GM23338 (cell line): ENCODE data around the gene GDAP2.

Experiments used
- CTCF ChIP-seq, 2 experiments: fragments of 200-600 bp in 1 of 2; sonication (generic) in 1 of 2; conservative IDR thresholded peaks; 2 replicates each; pipeline versions ENCODE4 v1.5.1 to v1.6.1; 2016 to 2017; ENCODE audit warnings: antibody characterized with exemption in 2 of 2, low read depth in 2 of 2, mild to moderate bottlenecking in 2 of 2, moderate library complexity in 1 of 2
- JUNB ChIP-seq: IDR thresholded peaks from one replicate; pipeline ENCODE4 v1.6.1; 2016; ENCODE audit warnings: antibody characterized with exemption; ENCODE audit not compliant: unreplicated experiment

DNA sequence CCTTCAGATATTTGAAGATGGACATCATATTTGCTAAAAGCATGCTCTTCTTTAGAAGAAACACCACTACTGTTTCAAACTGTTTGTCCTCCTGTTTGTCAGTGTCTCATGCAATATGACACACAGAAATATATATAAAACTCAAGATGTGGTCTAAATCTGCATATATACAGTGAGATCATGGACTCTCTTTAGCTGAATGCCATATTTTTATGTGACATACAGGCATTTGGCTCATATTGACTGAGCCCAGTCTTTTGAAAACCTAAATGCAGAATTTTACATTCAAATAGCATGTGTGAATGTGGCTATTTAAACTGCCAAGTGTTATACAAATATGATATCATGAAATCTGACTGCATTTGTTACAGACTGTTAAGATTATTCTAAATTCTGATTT lies 18.4 kb downstream of the GDAP2 start:
- TF ChIP-seq CTCF (conservative IDR thresholded peaks at IDR 0.05; ENCODE audit: low read depth in 2 of 2) (no peak), JUNB (no peak)
